K562 (cell line): ENCODE data around the gene RBBP5. TPM values are rescaled to one million over a fixed set of nuclear protein-coding genes. Genes with fewer than 3 reads are reported as not detected.

Experiments used
- ATF3 ChIP-seq, 2 experiments: fragments of 450-650 bp in 1 of 2; sonication (generic) in 1 of 2; formaldehyde crosslinking in 1 of 2; IDR thresholded peaks in 1 of 2; conservative IDR thresholded peaks in 1 of 2; 2 replicates each; pipeline versions ENCODE4 v1.6.1 to v1.8.1; 2016 to 2023; ENCODE audit warnings: mild to moderate bottlenecking in 2 of 2, moderate library complexity in 2 of 2, inconsistent platforms in 1 of 2, missing genetic modification reagents in 1 of 2
- DLX4 ChIP-seq: fragments of 250-450 bp; sonication (Bioruptor Pico); IDR thresholded peaks from 2 replicates; pipeline ENCODE4 v1.6.1; 2021; ENCODE audit warnings: mild to moderate bottlenecking
- GMEB1 ChIP-seq: fragments of 250-450 bp; sonication (Bioruptor Pico); IDR thresholded peaks from 2 replicates; pipeline ENCODE4 v1.4.0; 2020; ENCODE audit warnings: mild to moderate bottlenecking
- HCFC1 ChIP-seq: IDR thresholded peaks from 2 replicates; pipeline ENCODE4 v1.6.1; 2012; ENCODE audit warnings: low read depth, low read length, improper control_type of control experiment
- MITF ChIP-seq: IDR thresholded peaks from 2 replicates; pipeline ENCODE4 v1.6.1; 2014; ENCODE audit warnings: antibody characterized with exemption
- MYNN ChIP-seq, 2 experiments: sonication (generic); formaldehyde crosslinking in 1 of 2; IDR thresholded peaks; 2 replicates each; pipeline versions ENCODE4 v1.5.0 to v1.6.1; 2016 to 2020; ENCODE audit warnings: antibody characterized with exemption in 1 of 2, missing genetic modification reagents in 1 of 2
- NFE2 ChIP-seq: IDR thresholded peaks from 2 replicates; pipeline ENCODE4 v1.6.1; 2014; ENCODE audit warnings: antibody characterized with exemption, low read depth
- PCBP1 ChIP-seq: fragments of 200-400 bp; formaldehyde crosslinking; IDR thresholded peaks from 2 replicates; pipeline ENCODE4 v1.6.1; 2018; ENCODE audit warnings: mild to moderate bottlenecking, low read depth, low read length; ENCODE audit not compliant: poor library complexity, severe bottlenecking
- PPARD ChIP-seq: fragments of 250-450 bp; sonication (Bioruptor Pico); IDR thresholded peaks from 2 replicates; pipeline ENCODE4 v1.8.0; 2022; ENCODE audit warnings: inconsistent platforms, mild to moderate bottlenecking, moderate library complexity
- SMAD3 ChIP-seq: fragments of 450-650 bp; formaldehyde crosslinking; conservative IDR thresholded peaks from 2 replicates; pipeline ENCODE4 v1.4.0; 2020; ENCODE audit warnings: mild to moderate bottlenecking
- ZBTB12 ChIP-seq: fragments of 250-450 bp; sonication (Bioruptor Pico); IDR thresholded peaks from 2 replicates; pipeline ENCODE4 v1.4.0; 2020
- ZBTB34 ChIP-seq: fragments of 250-450 bp; sonication (Bioruptor Pico); IDR thresholded peaks from 2 replicates; pipeline ENCODE4 v1.8.0; 2021; ENCODE audit warnings: mild to moderate bottlenecking, moderate library complexity
- ZNF165 ChIP-seq: fragments of 250-450 bp; sonication (Bioruptor Pico); IDR thresholded peaks from 2 replicates; pipeline ENCODE4 v1.4.0; 2020; ENCODE audit warnings: borderline replicate concordance
- ZNF277 ChIP-seq: fragments of 250-450 bp; sonication (Bioruptor Pico); IDR thresholded peaks from 2 replicates; pipeline ENCODE4 v1.8.0; 2022; ENCODE audit warnings: inconsistent platforms, mild to moderate bottlenecking, moderate library complexity, borderline replicate concordance
- ZNF507 ChIP-seq: conservative IDR thresholded peaks from 2 replicates; pipeline ENCODE4 v1.6.1; 2017; ENCODE audit warnings: missing genetic modification characterization, missing compliant biosample characterization
- polyA plus RNA-seq, 8 experiments: library from polyadenylated mRNA; depleted of rRNA in 4 of 8; stranded (reverse) in 5 of 8; unstranded in 3 of 8; fragments of >200 nt; fragmentation: Nextera tagmentation in 2 of 8; fragmentation: Illumina TruSeq in 1 of 8; extraction: Ambion mirVana in 2 of 8; extraction: Trizol in 1 of 8; gene quantifications; 2 replicates each; pipeline versions ENCODE4 v1.2.1 to v1.2.3, GENCODE V29; 2011 to 2014; ENCODE audit warnings: inconsistent platforms in 1 of 8, missing spikeins in 1 of 8
- total RNA-seq, 7 experiments: library from RNA; depleted of rRNA in 6 of 7; stranded (reverse); fragments of >200 nt in 6 of 7; fragmentation: Illumina TruSeq in 2 of 7; extraction: Trizol in 2 of 7; gene quantifications; 2 replicates each; pipeline versions ENCODE4 v1.2.1 to v1.2.3, GENCODE V29; 2011 to 2021; ENCODE audit warnings: low replicate concordance in 1 of 7

RBBP5 gene
- total and polyA plus RNA-seq, 9 of the 15 experiments (the other 6 are each of a cell fraction or from before 2014, with no cell fraction given), result 17.2 to 37.4 (median 28.4) TPM

- TF ChIP-seq ZBTB34 (CRISPR knock-in tag), result no peak
- TF ChIP-seq NFE2, result peak; percentile 98
- TF ChIP-seq PPARD, result no peak
- TF ChIP-seq MYNN (IDR thresholded peaks at IDR 0.05), result 0 out of 2 replicates have a peak, but pooled peaks have one; percentile 55
- TF ChIP-seq MYNN (CRISPR knock-in tag; IDR thresholded peaks at IDR 0.05), result no peak
- TF ChIP-seq MITF, result no peak
- no peak for TF ChIP-seq ZNF165 (CRISPR knock-in tag)
- TF ChIP-seq DLX4 (CRISPR knock-in tag), result no peak
- TF ChIP-seq SMAD3, result peak; percentile 55; the same call in 1 of the 2 replicates
- peak; percentile 75 for TF ChIP-seq GMEB1 (CRISPR knock-in tag)
- TF ChIP-seq HCFC1, result peak; percentile 92
- peak; percentile 90 for TF ChIP-seq ATF3 (IDR thresholded peaks at IDR 0.05)
- TF ChIP-seq ATF3 (CRISPR knock-in tag; conservative IDR thresholded peaks at IDR 0.05), result peak; percentile 97
- TF ChIP-seq ZBTB12 (CRISPR knock-in tag), result peak; percentile 74; the same call in 1 of the 2 replicates
- TF ChIP-seq PCBP1, result no peak
- TF ChIP-seq ZNF507 (tag), result no peak
- no peak for TF ChIP-seq ZNF277 (CRISPR knock-in tag)
Observed at GRCh38 chr1:205121660-205122488, at the start of gene RBBP5 (continued).
